ENCODE measurements around the gene ZNF615. TPM values are rescaled to one million over a fixed set of nuclear protein-coding genes. Genes with fewer than 3 reads are reported as not detected.

The ZNF615 gene
- total and polyA plus RNA-seq, 2 of the 4 experiments (the other 2 are of a cell fraction), result 2.0 to 10.9 TPM

DNA sequence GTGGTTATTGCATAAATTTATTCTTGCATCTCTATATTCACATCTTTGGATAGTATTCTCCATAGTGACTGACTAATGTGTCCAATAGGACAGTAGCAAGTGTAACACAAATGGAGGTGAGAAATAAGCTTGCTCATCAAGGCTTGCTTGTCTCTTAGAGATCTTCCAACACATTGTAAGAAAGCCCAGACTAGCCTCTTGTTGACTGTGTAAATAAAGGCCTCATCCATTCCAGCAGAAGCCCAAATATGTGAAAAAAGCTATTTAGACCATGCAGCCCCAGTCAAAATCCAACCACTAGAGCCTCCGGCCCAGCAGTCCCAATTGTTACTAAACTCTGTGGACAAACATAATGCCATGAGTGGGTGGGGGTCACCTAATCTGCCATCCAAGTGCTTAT lies 2.7 kb upstream of the ZNF615 start:
- dilution Hi-C loops (cut with HindIII; ENCODE audit: low sequenced_read_pairs, unreplicated experiment), result no loop called here
- TF ChIP-seq CHD1 (IDR thresholded peaks at IDR 0.05; ENCODE audit: low read depth, low read length), result no peak
- TF ChIP-seq CEBPB (IDR thresholded peaks at IDR 0.05; ENCODE audit: low read depth, low read length), result no peak
- TF ChIP-seq RFX5 (IDR thresholded peaks at IDR 0.05; ENCODE audit: low read depth, low read length), result no peak
- TF ChIP-seq, protein P1, sequence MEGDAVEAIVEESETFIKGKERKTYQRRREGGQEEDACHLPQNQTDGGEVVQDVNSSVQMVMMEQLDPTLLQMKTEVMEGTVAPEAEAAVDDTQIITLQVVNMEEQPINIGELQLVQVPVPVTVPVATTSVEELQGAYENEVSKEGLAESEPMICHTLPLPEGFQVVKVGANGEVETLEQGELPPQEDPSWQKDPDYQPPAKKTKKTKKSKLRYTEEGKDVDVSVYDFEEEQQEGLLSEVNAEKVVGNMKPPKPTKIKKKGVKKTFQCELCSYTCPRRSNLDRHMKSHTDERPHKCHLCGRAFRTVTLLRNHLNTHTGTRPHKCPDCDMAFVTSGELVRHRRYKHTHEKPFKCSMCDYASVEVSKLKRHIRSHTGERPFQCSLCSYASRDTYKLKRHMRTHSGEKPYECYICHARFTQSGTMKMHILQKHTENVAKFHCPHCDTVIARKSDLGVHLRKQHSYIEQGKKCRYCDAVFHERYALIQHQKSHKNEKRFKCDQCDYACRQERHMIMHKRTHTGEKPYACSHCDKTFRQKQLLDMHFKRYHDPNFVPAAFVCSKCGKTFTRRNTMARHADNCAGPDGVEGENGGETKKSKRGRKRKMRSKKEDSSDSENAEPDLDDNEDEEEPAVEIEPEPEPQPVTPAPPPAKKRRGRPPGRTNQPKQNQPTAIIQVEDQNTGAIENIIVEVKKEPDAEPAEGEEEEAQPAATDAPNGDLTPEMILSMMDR (conservative IDR thresholded peaks at IDR 0.05; ENCODE audit: low read depth, low read length), result no peak
- TF ChIP-seq MAFK (IDR thresholded peaks at IDR 0.05; ENCODE audit: low read depth, low read length), result no peak
- TF ChIP-seq, protein P2, sequence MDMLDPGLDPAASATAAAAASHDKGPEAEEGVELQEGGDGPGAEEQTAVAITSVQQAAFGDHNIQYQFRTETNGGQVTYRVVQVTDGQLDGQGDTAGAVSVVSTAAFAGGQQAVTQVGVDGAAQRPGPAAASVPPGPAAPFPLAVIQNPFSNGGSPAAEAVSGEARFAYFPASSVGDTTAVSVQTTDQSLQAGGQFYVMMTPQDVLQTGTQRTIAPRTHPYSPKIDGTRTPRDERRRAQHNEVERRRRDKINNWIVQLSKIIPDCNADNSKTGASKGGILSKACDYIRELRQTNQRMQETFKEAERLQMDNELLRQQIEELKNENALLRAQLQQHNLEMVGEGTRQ (IDR thresholded peaks at IDR 0.05; ENCODE audit: low read depth, low read length), result no peak
- TF ChIP-seq SMC3 (IDR thresholded peaks at IDR 0.05; ENCODE audit: low read depth, low read length), result no peak
- no peak for TF ChIP-seq RCOR1 (IDR thresholded peaks at IDR 0.05; ENCODE audit: insufficient replicate concordance, low read length)
- TF ChIP-seq, protein P3, sequence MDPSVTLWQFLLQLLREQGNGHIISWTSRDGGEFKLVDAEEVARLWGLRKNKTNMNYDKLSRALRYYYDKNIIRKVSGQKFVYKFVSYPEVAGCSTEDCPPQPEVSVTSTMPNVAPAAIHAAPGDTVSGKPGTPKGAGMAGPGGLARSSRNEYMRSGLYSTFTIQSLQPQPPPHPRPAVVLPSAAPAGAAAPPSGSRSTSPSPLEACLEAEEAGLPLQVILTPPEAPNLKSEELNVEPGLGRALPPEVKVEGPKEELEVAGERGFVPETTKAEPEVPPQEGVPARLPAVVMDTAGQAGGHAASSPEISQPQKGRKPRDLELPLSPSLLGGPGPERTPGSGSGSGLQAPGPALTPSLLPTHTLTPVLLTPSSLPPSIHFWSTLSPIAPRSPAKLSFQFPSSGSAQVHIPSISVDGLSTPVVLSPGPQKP (IDR thresholded peaks at IDR 0.05; ENCODE audit: borderline replicate concordance, low read depth, low read length), result no peak
- TF ChIP-seq BHLHE40 (IDR thresholded peaks at IDR 0.05; ENCODE audit: low read depth, low read length), result no peak
- TF ChIP-seq POLR2A (IDR thresholded peaks at IDR 0.05; ENCODE audit: low read depth, low read length), result no peak
- no peak for TF ChIP-seq MXI1 (IDR thresholded peaks at IDR 0.05; ENCODE audit: borderline replicate concordance, low read depth, low read length)
- no peak for TF ChIP-seq RAD21 (IDR thresholded peaks at IDR 0.05; ENCODE audit: low read length)
- no peak for TF ChIP-seq MAZ (IDR thresholded peaks at IDR 0.05; ENCODE audit: borderline replicate concordance, low read depth, low read length)
- TF ChIP-seq NFE2L2 (IDR thresholded peaks at IDR 0.05; ENCODE audit: low read depth, low read length), result no peak
- no peak for TF ChIP-seq FOS (IDR thresholded peaks at IDR 0.05; ENCODE audit: low read depth, low read length)
- CTCF ChIA-PET, result no interaction called here

More for the DNA sequence above, 2.7 kb upstream of the ZNF615 start:
- H3K9me3 ChIP-seq (ENCODE audit: control insufficient read depth, insufficient read depth, low read length), result peaks cover 2% of the 10 kb centered on the region
- no peak overlapping the region for H2BK5ac ChIP-seq (ENCODE audit: low read depth, low read length, poor library complexity, severe bottlenecking)
- POLR2A ChIA-PET (ENCODE audit: unreplicated experiment), result no interaction called here
- no peaks in the 10 kb centered on the region for H3K4me1 ChIP-seq (ENCODE audit: control insufficient read depth, insufficient read depth, low read length)
- peaks cover 13 to 14% of the 10 kb centered on the region in 2 experiments for H3K79me1 ChIP-seq (ENCODE audit: low read depth in 1 of 2, low read length in 2 of 2)
- H3K9ac ChIP-seq (ENCODE audit: low read depth, low read length), result no peak overlapping the region
- no peak overlapping the region for H4K8ac ChIP-seq (ENCODE audit: low read depth in 2 of 2, low read length in 2 of 2)
- no peak overlapping the region for H3K14ac ChIP-seq (replicated peaks; ENCODE audit: low read depth, low read length)
- H2AK9ac ChIP-seq (replicated peaks; ENCODE audit: low read depth, low read length, poor library complexity), result no peak overlapping the region
- peaks cover 11% of the 10 kb centered on the region for H3K36me3 ChIP-seq (ENCODE audit: control insufficient read depth, insufficient read depth, low read length)
- no peaks in the 10 kb centered on the region for H4K20me1 ChIP-seq (ENCODE audit: insufficient read depth, low read length)
- H3K4me3 ChIP-seq (ENCODE audit: insufficient read depth, low read depth, low read length), result no peak overlapping the region
- H3K4ac ChIP-seq (ENCODE audit: low read depth, low read length), result no peak overlapping the region
- DNase-seq, result no peak
- in situ Hi-C loops (cut with MboI; ENCODE audit: low sequenced_read_pairs), result no loop called here
- H2BK120ac ChIP-seq (ENCODE audit: low read depth, low read length), result no peak overlapping the region
- no CpG with 5 or more reads among the region's 1 CpG for WGBS, 2 experiments (ENCODE audit: extremely low coverage in 2 of 2, insufficient read length in 1 of 2)
- no peaks in the 10 kb centered on the region for H3K9me1 ChIP-seq (ENCODE audit: insufficient read depth, low read length)
- H2BK20ac ChIP-seq (ENCODE audit: low read depth, low read length), result no peak overlapping the region
- H2AK5ac ChIP-seq (ENCODE audit: low read depth, low read length), result no peak overlapping the region
- no peak overlapping the region for H3K27ac ChIP-seq (ENCODE audit: insufficient read depth, low read length)
- H4K91ac ChIP-seq (ENCODE audit: insufficient read depth, low read depth, low read length), result no peak overlapping the region
- BruUV-seq (replicated peaks), result no TSS peak
- no peak overlapping the region for H3K18ac ChIP-seq (ENCODE audit: low read depth, low read length)
- H3K4me2 ChIP-seq (ENCODE audit: low read depth, low read length), result no peak overlapping the region
- no peak overlapping the region for H4K5ac ChIP-seq (ENCODE audit: low read depth, low read length)
- no peak overlapping the region for H2AFZ ChIP-seq (replicated peaks; ENCODE audit: low read length, poor library complexity)
- no peak overlapping the region for H3K23ac ChIP-seq (ENCODE audit: low read depth, low read length)
- H2BK15ac ChIP-seq (ENCODE audit: low read depth, low read length), result no peak overlapping the region
- ATAC-seq (ENCODE audit: low read depth), result no peak
- intact Hi-C loops (cut with micrococcal nuclease), result no loop called here
- no peak overlapping the region for H3K56ac ChIP-seq (ENCODE audit: extremely low read depth, insufficient read depth, low read length)
- no peaks in the 10 kb centered on the region for H3K27me3 ChIP-seq (ENCODE audit: control insufficient read depth, insufficient read depth, low read length)

All from IMR-90 (cell line).